Measurements from ENCODE around the gene ANKRD34B.

DNA sequence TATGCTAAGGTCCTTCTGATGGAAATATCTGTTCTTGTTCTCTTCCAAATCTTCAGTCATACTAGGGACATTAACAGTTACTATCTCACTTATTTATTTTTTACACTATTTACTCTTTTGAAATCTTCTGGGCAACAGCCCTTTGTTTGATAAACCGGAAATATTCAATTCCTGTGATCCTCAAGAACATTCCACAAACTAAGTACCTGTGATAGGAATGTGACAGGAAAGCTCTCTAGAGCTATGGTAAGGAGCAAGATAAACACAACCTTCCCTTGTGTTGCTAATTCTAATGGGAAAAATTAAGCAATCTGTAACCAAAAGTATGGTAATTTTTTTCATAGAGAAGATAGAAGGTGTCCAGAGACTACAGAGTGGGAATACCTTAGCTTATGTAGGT lies 22.0 kb upstream of the ANKRD34B start:
- TF ChIP-seq, protein P1, sequence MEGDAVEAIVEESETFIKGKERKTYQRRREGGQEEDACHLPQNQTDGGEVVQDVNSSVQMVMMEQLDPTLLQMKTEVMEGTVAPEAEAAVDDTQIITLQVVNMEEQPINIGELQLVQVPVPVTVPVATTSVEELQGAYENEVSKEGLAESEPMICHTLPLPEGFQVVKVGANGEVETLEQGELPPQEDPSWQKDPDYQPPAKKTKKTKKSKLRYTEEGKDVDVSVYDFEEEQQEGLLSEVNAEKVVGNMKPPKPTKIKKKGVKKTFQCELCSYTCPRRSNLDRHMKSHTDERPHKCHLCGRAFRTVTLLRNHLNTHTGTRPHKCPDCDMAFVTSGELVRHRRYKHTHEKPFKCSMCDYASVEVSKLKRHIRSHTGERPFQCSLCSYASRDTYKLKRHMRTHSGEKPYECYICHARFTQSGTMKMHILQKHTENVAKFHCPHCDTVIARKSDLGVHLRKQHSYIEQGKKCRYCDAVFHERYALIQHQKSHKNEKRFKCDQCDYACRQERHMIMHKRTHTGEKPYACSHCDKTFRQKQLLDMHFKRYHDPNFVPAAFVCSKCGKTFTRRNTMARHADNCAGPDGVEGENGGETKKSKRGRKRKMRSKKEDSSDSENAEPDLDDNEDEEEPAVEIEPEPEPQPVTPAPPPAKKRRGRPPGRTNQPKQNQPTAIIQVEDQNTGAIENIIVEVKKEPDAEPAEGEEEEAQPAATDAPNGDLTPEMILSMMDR (IDR thresholded peaks at IDR 0.05) = no peak
- TF ChIP-seq POLR2AphosphoS5 (IDR thresholded peaks at IDR 0.05) (no peak), POLR2A (IDR thresholded peaks at IDR 0.05) (no peak), EP300 (IDR thresholded peaks at IDR 0.05) (no peak)

Data from sigmoid colon (tissue), 4 donors.